ENCODE measurements around the gene CACNA1C.

CACNA1C gene

GRCh38 chr12:2625289-2625612 is 572.5 kb downstream of the CACNA1C start:
- in situ Hi-C loops (cut with MboI; ENCODE audit: low sequenced_read_pairs, unreplicated experiment), result no loop called here
- DNase-seq (ENCODE audit: low spot score), result no peak
- TF ChIP-seq, protein P1, sequence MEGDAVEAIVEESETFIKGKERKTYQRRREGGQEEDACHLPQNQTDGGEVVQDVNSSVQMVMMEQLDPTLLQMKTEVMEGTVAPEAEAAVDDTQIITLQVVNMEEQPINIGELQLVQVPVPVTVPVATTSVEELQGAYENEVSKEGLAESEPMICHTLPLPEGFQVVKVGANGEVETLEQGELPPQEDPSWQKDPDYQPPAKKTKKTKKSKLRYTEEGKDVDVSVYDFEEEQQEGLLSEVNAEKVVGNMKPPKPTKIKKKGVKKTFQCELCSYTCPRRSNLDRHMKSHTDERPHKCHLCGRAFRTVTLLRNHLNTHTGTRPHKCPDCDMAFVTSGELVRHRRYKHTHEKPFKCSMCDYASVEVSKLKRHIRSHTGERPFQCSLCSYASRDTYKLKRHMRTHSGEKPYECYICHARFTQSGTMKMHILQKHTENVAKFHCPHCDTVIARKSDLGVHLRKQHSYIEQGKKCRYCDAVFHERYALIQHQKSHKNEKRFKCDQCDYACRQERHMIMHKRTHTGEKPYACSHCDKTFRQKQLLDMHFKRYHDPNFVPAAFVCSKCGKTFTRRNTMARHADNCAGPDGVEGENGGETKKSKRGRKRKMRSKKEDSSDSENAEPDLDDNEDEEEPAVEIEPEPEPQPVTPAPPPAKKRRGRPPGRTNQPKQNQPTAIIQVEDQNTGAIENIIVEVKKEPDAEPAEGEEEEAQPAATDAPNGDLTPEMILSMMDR (IDR thresholded peaks at IDR 0.05; ENCODE audit: borderline replicate concordance, control extremely low read depth, extremely low read depth, insufficient read depth, missing control alignments), result no peak

GRCh38 chr12:2627076-2627834 is 574.5 kb downstream of the CACNA1C start:
- TF ChIP-seq, protein P1 (IDR thresholded peaks at IDR 0.05; ENCODE audit: borderline replicate concordance, control extremely low read depth, extremely low read depth, insufficient read depth, missing control alignments), result no peak
- in situ Hi-C loops (cut with MboI; ENCODE audit: low sequenced_read_pairs, unreplicated experiment), result no loop called here
- no peak for DNase-seq (ENCODE audit: low spot score)

DNA sequence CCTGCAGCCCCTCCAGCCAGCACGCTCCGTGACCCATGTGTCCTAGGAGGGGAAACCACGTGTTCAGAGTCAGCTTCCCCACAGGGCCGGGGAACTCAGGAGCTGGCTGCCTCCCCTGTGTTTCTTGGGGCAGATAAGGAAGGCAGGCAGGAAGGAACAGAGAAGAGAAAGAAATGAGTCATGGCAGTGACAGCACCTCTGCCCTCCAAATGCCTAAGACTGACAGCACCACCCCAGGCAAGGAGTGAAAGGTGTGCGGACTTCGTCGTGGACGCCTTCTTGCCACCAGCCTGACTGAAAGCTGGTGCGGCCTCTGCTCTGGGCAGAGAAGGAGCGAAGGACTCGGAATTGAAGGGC is 575.0 kb downstream of the CACNA1C start:
- TF ChIP-seq, protein P1 (IDR thresholded peaks at IDR 0.05; ENCODE audit: borderline replicate concordance, control extremely low read depth, extremely low read depth, insufficient read depth, missing control alignments), result no peak
- in situ Hi-C loops (cut with MboI; ENCODE audit: low sequenced_read_pairs, unreplicated experiment), result no loop called here
- no peak for DNase-seq (ENCODE audit: low spot score)

DNA sequence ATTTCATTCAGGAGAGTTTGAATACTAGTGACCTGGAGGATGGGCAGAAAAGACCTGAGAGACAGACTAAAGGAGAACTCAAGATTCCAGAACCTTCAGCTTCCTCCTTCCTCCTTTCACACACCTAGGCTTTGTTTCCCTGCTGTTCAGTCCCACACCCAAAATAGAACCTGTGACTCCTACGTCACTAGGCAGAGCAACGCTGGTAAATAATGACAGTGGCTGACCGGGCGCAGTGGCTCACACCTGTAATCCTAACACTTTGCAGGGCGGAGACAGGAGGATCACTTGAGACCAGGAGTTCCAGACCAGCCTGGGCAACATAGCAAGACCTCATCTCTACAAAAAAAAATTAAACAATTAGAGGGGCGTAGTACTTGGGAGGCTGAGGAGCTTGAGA is 575.6 kb downstream of the CACNA1C start:
- in situ Hi-C loops (cut with MboI; ENCODE audit: low sequenced_read_pairs, unreplicated experiment), result no loop called here
- TF ChIP-seq, protein P1 (IDR thresholded peaks at IDR 0.05; ENCODE audit: borderline replicate concordance, control extremely low read depth, extremely low read depth, insufficient read depth, missing control alignments), result no peak
- no peak for DNase-seq (ENCODE audit: low spot score)

GRCh38 chr12:2629051-2629450 is 576.3 kb downstream of the CACNA1C start:
- in situ Hi-C loops (cut with MboI; ENCODE audit: low sequenced_read_pairs, unreplicated experiment), result no loop called here
- TF ChIP-seq, protein P1 (IDR thresholded peaks at IDR 0.05; ENCODE audit: borderline replicate concordance, control extremely low read depth, extremely low read depth, insufficient read depth, missing control alignments), result no peak
- DNase-seq (ENCODE audit: low spot score), result no peak

- TF ChIP-seq, protein P1 (IDR thresholded peaks at IDR 0.05; ENCODE audit: borderline replicate concordance, control extremely low read depth, extremely low read depth, insufficient read depth, missing control alignments), result no peak
- DNase-seq (ENCODE audit: low spot score), result no peak
- in situ Hi-C loops (cut with MboI; ENCODE audit: low sequenced_read_pairs, unreplicated experiment), result no loop called here
Measured at GRCh38 chr12:2631653-2632350, 579.0 kb downstream of the CACNA1C start.
